Astrocyte (in vitro differentiated cells and primary cell): ENCODE measurements around the gene OR13C8.

Source experiments
- EZH2 ChIP-seq: IDR thresholded peaks from 2 replicates; pipeline ENCODE4 v1.6.1; 2012; ENCODE audit warnings: mild to moderate bottlenecking, low read length, inconsistent platforms; ENCODE audit not compliant: insufficient read depth
- TF ChIP-seq, protein P1 (sequence below): IDR thresholded peaks from 2 replicates; pipeline ENCODE4 v1.5.1; 2011; ENCODE audit warnings: low read depth, mild to moderate bottlenecking, inconsistent platforms, low read length, moderate library complexity; ENCODE audit not compliant: insufficient read depth

DNA sequence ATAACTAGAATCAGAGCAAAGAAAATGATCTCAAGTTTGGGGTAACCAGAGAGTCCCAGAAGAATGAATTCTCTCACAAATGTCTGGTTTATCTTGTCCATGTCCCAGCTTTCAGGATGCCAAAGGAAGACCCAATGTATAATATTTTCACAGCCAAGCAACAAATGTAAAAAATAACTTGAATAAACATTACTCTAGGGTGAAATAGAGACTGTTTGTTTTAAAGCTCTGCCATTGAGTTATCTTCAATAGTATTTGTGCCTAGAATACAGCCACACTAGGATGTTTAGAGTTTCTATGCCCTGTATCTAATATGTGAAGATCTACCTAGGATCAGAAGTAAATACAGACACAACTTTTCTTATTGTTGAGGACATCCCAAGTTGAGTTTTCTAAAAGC is 41.9 kb upstream of the OR13C8 start, which contains the start of gene OR13C4:
- TF ChIP-seq, protein P1, sequence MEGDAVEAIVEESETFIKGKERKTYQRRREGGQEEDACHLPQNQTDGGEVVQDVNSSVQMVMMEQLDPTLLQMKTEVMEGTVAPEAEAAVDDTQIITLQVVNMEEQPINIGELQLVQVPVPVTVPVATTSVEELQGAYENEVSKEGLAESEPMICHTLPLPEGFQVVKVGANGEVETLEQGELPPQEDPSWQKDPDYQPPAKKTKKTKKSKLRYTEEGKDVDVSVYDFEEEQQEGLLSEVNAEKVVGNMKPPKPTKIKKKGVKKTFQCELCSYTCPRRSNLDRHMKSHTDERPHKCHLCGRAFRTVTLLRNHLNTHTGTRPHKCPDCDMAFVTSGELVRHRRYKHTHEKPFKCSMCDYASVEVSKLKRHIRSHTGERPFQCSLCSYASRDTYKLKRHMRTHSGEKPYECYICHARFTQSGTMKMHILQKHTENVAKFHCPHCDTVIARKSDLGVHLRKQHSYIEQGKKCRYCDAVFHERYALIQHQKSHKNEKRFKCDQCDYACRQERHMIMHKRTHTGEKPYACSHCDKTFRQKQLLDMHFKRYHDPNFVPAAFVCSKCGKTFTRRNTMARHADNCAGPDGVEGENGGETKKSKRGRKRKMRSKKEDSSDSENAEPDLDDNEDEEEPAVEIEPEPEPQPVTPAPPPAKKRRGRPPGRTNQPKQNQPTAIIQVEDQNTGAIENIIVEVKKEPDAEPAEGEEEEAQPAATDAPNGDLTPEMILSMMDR, result no peak
- TF ChIP-seq EZH2, result no peak
